AG04449 (cell line): Measurements from ENCODE around the gene RYR2.

Experiments
- CTCF ChIA-PET: fragments of 350-600 bp; formaldehyde crosslinking; extraction: SDS; loops from one replicate; lab custom pipeline; 2021; ENCODE audit warnings: antibody characterized with exemption; lab: Yijun Ruan, JAX
- POLR2A ChIA-PET: fragments of 400-600, 350-600 bp; formaldehyde crosslinking; extraction: SDS; loops from one replicate; lab custom pipeline; 2020; ENCODE audit warnings: antibody characterized with exemption, inconsistent platforms; lab: Yijun Ruan, JAX
- DNase-seq: peaks from one replicate; pipeline ENCODE4 v3.0.0-alpha.2; 2010; ENCODE audit warnings: low read depth, low spot score
- H3K4me3 ChIP-seq: 2 replicates; pipeline ENCODE4 v1.5.1; 2011; ENCODE audit warnings: low read depth, mild to moderate bottlenecking, control low read depth, low read length
- CTCF ChIP-seq: IDR thresholded peaks from one replicate; pipeline ENCODE4 v1.5.1; 2011; ENCODE audit warnings: mild to moderate bottlenecking, moderate library complexity, low read length, control low read depth, inconsistent platforms; ENCODE audit not compliant: insufficient read depth; ENCODE audit errors: missing control alignments

The RYR2 gene

GRCh38 chr1:237398751-237399150, 356.8 kb downstream of the RYR2 start:
- POLR2A ChIA-PET: no interaction called here
- CTCF ChIA-PET: no interaction called here
- H3K4me3 ChIP-seq: no peak overlapping the region
- TF ChIP-seq CTCF: no peak
- no peak for DNase-seq

DNA sequence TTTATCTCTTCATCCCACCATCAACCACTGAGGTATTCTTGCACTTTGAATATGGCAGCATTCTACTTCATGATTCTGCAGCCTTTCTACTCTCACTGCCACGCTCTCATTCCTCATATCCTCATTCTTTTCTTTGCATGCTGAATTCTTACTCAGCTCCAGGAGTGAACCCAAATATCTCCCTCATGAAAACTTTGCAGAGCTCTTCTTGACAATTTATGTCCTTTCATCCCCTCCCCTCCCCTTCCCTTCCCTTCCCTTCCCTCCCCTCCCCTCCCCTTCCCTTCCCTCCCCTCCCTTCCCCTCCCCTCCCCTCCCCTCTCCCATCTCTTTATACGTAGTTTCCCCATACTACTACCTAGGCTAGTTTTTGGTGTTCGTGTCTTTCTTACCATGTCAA, 363.9 kb downstream of the RYR2 start:
- ChIA-PET POLR2A (no interaction called here), CTCF (interaction anchor here (0.6 kb wide), 1 partner anchor 796 kb away, joined by 3 read pairs; no protein-coding TSS in a partner anchor)
- TF ChIP-seq CTCF: no peak
- DNase-seq: no peak
- H3K4me3 ChIP-seq: no peak overlapping the region

GRCh38 chr1:237411621-237412020, 369.6 kb downstream of the RYR2 start:
- no peak for TF ChIP-seq CTCF
- no peak for DNase-seq
- ChIA-PET CTCF (no interaction called here), POLR2A (no interaction called here)
- no peak overlapping the region for H3K4me3 ChIP-seq

DNA sequence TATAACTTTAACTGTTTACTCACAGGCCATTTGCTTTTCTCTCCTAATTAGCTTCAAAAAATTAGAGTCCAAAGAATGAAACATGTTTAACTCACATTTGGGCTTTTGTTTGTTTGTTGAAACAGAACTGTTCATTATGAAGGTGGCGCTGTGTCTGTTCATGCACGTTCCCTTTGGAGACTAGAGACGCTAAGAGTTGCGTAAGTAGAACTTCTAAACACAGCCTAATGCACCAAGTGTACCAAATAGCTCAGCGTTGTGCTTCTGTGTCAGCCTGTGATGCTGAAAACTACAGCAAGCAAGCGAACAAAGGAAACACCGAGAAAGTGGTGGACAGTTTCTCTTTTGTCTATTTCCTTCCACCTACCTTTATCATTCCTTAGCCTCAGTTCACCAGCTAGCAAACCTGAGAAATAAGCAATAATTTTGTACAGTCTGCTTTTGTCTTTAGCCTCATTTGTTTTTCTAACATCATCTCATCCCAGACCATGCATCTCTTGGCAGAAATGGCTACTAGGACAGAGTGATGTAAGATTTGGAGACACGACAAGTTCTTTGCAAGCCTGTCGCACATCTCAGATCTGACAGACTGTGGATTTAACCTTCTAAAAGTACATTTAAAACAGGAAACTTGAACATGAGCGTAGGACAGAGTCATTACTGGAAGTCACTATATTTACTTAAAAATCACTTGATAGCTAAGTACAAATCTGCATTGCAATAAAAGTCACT, 375.1 kb downstream of the RYR2 start:
- TF ChIP-seq CTCF: no peak
- POLR2A ChIA-PET: no interaction called here
- no peak overlapping the region for H3K4me3 ChIP-seq
- DNase-seq: no peak
- CTCF ChIA-PET: no interaction called here

DNA sequence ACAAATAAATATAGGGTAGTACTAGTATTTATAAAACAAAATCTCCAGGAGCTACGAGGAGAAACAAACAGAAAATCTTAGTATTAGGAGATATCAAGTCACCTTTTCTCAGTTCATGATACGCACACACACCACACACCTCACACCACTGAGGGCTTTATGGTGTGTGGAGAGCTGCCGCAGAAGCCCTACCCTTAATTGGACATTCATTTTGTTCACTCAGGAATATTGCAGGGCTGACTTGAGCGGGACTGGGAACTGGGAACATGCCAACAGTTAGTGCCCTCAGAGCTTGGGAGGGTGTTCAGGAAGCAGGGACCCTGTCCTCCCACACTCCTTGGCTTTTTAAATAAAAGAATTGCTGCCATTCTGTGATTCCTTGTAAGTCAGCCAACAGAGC, 386.8 kb downstream of the RYR2 start:
- no peak for DNase-seq
- no peak for TF ChIP-seq CTCF
- ChIA-PET POLR2A (no interaction called here), CTCF (no interaction called here)
- no peak overlapping the region for H3K4me3 ChIP-seq

- TF ChIP-seq CTCF: no peak
- no peak overlapping the region for H3K4me3 ChIP-seq
- CTCF ChIA-PET: no interaction called here
- DNase-seq: no peak
- POLR2A ChIA-PET: no interaction called here
Observed at GRCh38 chr1:237429252-237429651, 387.3 kb downstream of the RYR2 start.
